AG08395 (cell line): ENCODE results near the gene PLS3.

Experiments
- DNase-seq: peaks from one replicate; pipeline ENCODE4 v3.0.0; 2012; ENCODE audit warnings: mixed read lengths, low spot score

Gene PLS3

GRCh38 chrX:115571712-115572111, 10.7 kb downstream of the PLS3 start:
- DNase-seq: no peak

- no peak for DNase-seq
Measured at GRCh38 chrX:115573185-115573584, 12.2 kb downstream of the PLS3 start.

GRCh38 chrX:115576676-115577075, 15.7 kb downstream of the PLS3 start:
- no peak for DNase-seq

- DNase-seq: no peak
Measured at GRCh38 chrX:115579327-115579726, 18.4 kb downstream of the PLS3 start.

GRCh38 chrX:115579786-115580294, 18.9 kb downstream of the PLS3 start:
- DNase-seq: no peak

- DNase-seq: no peak
Measured at GRCh38 chrX:115581759-115582615, 21.0 kb downstream of the PLS3 start.

- no peak for DNase-seq
Measured at GRCh38 chrX:115582616-115583495, 21.9 kb downstream of the PLS3 start.

GRCh38 chrX:115583496-115584004, 22.6 kb downstream of the PLS3 start:
- no peak for DNase-seq

GRCh38 chrX:115584696-115585095, 23.7 kb downstream of the PLS3 start:
- no peak for DNase-seq

GRCh38 chrX:115588179-115588578, 27.2 kb downstream of the PLS3 start:
- no peak for DNase-seq

- no peak for DNase-seq
Measured at GRCh38 chrX:115589419-115589818, 28.4 kb downstream of the PLS3 start.

GRCh38 chrX:115591420-115591819, 30.4 kb downstream of the PLS3 start:
- no peak for DNase-seq

GRCh38 chrX:115591856-115592842, 31.2 kb downstream of the PLS3 start:
- DNase-seq: no peak

- DNase-seq: no peak
Measured at GRCh38 chrX:115592997-115593734, 32.2 kb downstream of the PLS3 start.

- DNase-seq: no peak
Measured at GRCh38 chrX:115595049-115595448, 34.1 kb downstream of the PLS3 start.

GRCh38 chrX:115598556-115598955, 37.6 kb downstream of the PLS3 start:
- no peak for DNase-seq

- no peak for DNase-seq
Measured at GRCh38 chrX:115602308-115602707, 41.3 kb downstream of the PLS3 start.

- no peak for DNase-seq
Measured at GRCh38 chrX:115602729-115603389, 41.9 kb downstream of the PLS3 start.

- no peak for DNase-seq
Measured at GRCh38 chrX:115603534-115604074, 42.6 kb downstream of the PLS3 start.

GRCh38 chrX:115606861-115607260, 45.9 kb downstream of the PLS3 start:
- no peak for DNase-seq
